Measurements from ENCODE around the gene ADRA2B. TPM values are rescaled to one million over a fixed set of nuclear protein-coding genes. Genes with fewer than 3 reads are reported as not detected.

Gene ADRA2B
- total and polyA plus RNA-seq, 2 donors (not counting 3 experiments of a cell fraction or from before 2014, with no cell fraction given) = not detected

DNA sequence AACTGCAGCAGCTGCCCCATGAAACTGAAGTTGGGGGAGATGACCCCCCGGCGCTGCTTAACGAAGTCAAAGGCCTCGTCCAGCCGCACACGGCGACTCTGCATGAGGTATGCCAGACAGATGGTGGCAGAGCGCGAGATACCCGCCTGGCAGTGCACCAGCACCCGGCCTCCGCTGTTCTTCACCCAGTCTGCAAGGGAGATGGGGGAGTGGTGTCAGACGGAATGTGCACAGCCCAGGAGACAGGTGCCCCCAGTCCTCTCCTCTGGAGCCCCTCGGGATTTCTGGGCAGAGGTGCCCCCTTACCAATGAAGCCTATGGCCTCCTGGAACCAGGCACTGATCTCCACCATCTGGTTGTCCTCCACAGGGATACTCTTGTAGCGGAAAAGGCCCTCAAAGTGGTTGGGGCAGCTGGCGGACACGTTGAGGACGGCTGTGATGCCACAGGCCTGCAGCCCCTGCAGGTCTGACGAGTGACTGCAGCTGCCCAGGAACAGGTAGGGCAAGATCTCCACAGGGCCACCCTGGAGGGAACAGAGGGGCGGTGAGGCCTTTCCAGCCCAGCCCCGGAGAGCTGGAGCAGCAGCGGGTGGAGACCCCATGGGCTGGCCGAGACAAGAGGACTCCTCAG, 27.6 kb upstream of the ADRA2B start:
- BruUV-seq (replicated peaks) = no TSS peak
- H3K9me3 ChIP-seq (replicated peaks; ENCODE audit: control insufficient read depth, insufficient read depth, low read length) = no peaks in the 10 kb centered on the region
- H3K36me3 ChIP-seq (ENCODE audit: control insufficient read depth in 2 of 2, extremely low read depth in 1 of 2, insufficient read depth in 2 of 2, low read length in 2 of 2) = no peaks in the 10 kb centered on the region
- H2AFZ ChIP-seq (ENCODE audit: low read depth, low read length) = no peak overlapping the region
- CTCF ChIA-PET = no interaction called here
- POLR2A ChIA-PET = no interaction called here
- DNase-seq (ENCODE audit: low read depth, low spot score) (no peak), FAIRE-seq (no peak)
- no peak overlapping the region for H3K4me2 ChIP-seq (ENCODE audit: insufficient read depth, low read length)
- TF ChIP-seq FOS (IDR thresholded peaks at IDR 0.05; ENCODE audit: borderline replicate concordance, insufficient read depth, low read length) = no peak
- H4K20me1 ChIP-seq (replicated peaks; ENCODE audit: control insufficient read depth, extremely low read depth, insufficient read depth, low read length) = no peaks in the 10 kb centered on the region
- no peak overlapping the region for H3K27ac ChIP-seq (ENCODE audit: insufficient read depth, low read depth, low read length)
- no peaks in the 10 kb centered on the region for H3K9me1 ChIP-seq (replicated peaks; ENCODE audit: control insufficient read depth, extremely low read depth, insufficient read depth, low read length)
- H3K27me3 ChIP-seq (ENCODE audit: control insufficient read depth in 2 of 2, insufficient read depth in 2 of 2, low read length in 2 of 2) = no peaks in the 10 kb centered on the region
- H3K9ac ChIP-seq (replicated peaks; ENCODE audit: extremely low read depth, insufficient read depth, low read length) = no peak overlapping the region
- H3K79me2 ChIP-seq (ENCODE audit: control insufficient read depth, insufficient read depth, low read length) = no peaks in the 10 kb centered on the region
- H3K4me3 ChIP-seq (replicated peaks in 1 of 3; ENCODE audit: insufficient read depth in 1 of 3, low read depth in 1 of 3, low read length in 3 of 3) = no peak overlapping the region
- no peaks in the 10 kb centered on the region for H3K4me1 ChIP-seq (ENCODE audit: control insufficient read depth, extremely low read depth, insufficient read depth, low read length)
- intact Hi-C loops (cut with micrococcal nuclease) (no loop called here), dilution Hi-C loops (cut with MboI; ENCODE audit: extremely low pct_ligation_motif_present, low sequenced_read_pairs) (no loop called here)

- intact Hi-C loops (cut with micrococcal nuclease) = no loop called here
- CTCF ChIA-PET = no interaction called here
These were observed 27.0 kb upstream of the ADRA2B start for GRCh38 chr2:96143231-96143847.

More at GRCh38 chr2:96143231-96143847, 27.0 kb upstream of the ADRA2B start:
- DNase-seq (ENCODE audit: low read depth, low spot score) (no peak), FAIRE-seq (no peak)
- H3K4me2 ChIP-seq (ENCODE audit: insufficient read depth, low read length) = no peak overlapping the region
- no TSS peak for BruUV-seq (replicated peaks)
- H3K27me3 ChIP-seq (ENCODE audit: control insufficient read depth in 2 of 2, insufficient read depth in 2 of 2, low read length in 2 of 2) = no peaks in the 10 kb centered on the region
- H3K4me1 ChIP-seq (ENCODE audit: control insufficient read depth, extremely low read depth, insufficient read depth, low read length) = no peaks in the 10 kb centered on the region
- no peak overlapping the region for H3K4me3 ChIP-seq (replicated peaks in 1 of 3; ENCODE audit: insufficient read depth in 1 of 3, low read depth in 1 of 3, low read length in 3 of 3)
- H3K9me1 ChIP-seq (replicated peaks; ENCODE audit: control insufficient read depth, extremely low read depth, insufficient read depth, low read length) = no peaks in the 10 kb centered on the region
- H3K79me2 ChIP-seq (ENCODE audit: control insufficient read depth, insufficient read depth, low read length) = no peaks in the 10 kb centered on the region
- H3K9ac ChIP-seq (replicated peaks; ENCODE audit: extremely low read depth, insufficient read depth, low read length) = no peak overlapping the region
- H3K9me3 ChIP-seq (replicated peaks; ENCODE audit: control insufficient read depth, insufficient read depth, low read length) = no peaks in the 10 kb centered on the region
- dilution Hi-C loops (cut with MboI; ENCODE audit: extremely low pct_ligation_motif_present, low sequenced_read_pairs) = no loop called here
- POLR2A ChIA-PET = no interaction called here
- H3K27ac ChIP-seq (ENCODE audit: insufficient read depth, low read depth, low read length) = no peak overlapping the region
- H4K20me1 ChIP-seq (replicated peaks; ENCODE audit: control insufficient read depth, extremely low read depth, insufficient read depth, low read length) = no peaks in the 10 kb centered on the region
- H2AFZ ChIP-seq (ENCODE audit: low read depth, low read length) = no peak overlapping the region
- no peak for TF ChIP-seq POLR2AphosphoS5 (IDR thresholded peaks at IDR 0.05; ENCODE audit: insufficient read depth, low read depth, low read length)
- TF ChIP-seq JUN (IDR thresholded peaks at IDR 0.05; ENCODE audit: borderline replicate concordance, insufficient read depth, insufficient read length, low read depth) = no peak
- no peak for TF ChIP-seq FOS (IDR thresholded peaks at IDR 0.05; ENCODE audit: borderline replicate concordance, insufficient read depth, low read length)
- no peak for TF ChIP-seq MAX (IDR thresholded peaks at IDR 0.05; ENCODE audit: insufficient read depth, insufficient read length)
- TF ChIP-seq, protein P1, sequence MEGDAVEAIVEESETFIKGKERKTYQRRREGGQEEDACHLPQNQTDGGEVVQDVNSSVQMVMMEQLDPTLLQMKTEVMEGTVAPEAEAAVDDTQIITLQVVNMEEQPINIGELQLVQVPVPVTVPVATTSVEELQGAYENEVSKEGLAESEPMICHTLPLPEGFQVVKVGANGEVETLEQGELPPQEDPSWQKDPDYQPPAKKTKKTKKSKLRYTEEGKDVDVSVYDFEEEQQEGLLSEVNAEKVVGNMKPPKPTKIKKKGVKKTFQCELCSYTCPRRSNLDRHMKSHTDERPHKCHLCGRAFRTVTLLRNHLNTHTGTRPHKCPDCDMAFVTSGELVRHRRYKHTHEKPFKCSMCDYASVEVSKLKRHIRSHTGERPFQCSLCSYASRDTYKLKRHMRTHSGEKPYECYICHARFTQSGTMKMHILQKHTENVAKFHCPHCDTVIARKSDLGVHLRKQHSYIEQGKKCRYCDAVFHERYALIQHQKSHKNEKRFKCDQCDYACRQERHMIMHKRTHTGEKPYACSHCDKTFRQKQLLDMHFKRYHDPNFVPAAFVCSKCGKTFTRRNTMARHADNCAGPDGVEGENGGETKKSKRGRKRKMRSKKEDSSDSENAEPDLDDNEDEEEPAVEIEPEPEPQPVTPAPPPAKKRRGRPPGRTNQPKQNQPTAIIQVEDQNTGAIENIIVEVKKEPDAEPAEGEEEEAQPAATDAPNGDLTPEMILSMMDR (IDR thresholded peaks at IDR 0.05; ENCODE audit: extremely low read depth in 1 of 2, insufficient read depth in 1 of 2, low read depth in 1 of 2, low read length in 2 of 2) = no peak
- no peaks in the 10 kb centered on the region for H3K36me3 ChIP-seq (ENCODE audit: control insufficient read depth in 2 of 2, extremely low read depth in 1 of 2, insufficient read depth in 2 of 2, low read length in 2 of 2)

Measured in endothelial cell of umbilical vein (primary cell).